ENCODE results near the gene NGF.

DNA sequence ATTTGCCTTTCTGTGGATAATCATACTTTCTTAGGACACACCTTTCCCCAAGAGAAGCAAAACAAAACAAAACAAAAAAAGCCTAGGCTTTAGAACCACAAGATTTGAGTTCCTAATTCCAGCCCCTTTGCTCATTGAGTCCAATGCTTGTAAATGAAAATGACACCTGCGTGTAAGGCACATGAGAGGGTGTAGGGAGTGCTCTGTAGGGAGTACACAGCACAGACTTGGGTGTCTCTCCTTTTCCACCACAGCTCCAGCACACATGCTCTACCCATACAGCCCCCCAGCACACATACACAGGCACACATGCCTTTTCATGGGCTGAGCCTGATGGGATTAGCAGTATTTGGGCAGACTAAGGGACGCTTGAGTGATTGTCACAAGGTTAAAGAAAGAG is 9.2 kb upstream of the NGF start:
- TF ChIP-seq ZFP3 (CRISPR knock-in tag; IDR thresholded peaks at IDR 0.05) = no peak
- TF ChIP-seq, protein P1, sequence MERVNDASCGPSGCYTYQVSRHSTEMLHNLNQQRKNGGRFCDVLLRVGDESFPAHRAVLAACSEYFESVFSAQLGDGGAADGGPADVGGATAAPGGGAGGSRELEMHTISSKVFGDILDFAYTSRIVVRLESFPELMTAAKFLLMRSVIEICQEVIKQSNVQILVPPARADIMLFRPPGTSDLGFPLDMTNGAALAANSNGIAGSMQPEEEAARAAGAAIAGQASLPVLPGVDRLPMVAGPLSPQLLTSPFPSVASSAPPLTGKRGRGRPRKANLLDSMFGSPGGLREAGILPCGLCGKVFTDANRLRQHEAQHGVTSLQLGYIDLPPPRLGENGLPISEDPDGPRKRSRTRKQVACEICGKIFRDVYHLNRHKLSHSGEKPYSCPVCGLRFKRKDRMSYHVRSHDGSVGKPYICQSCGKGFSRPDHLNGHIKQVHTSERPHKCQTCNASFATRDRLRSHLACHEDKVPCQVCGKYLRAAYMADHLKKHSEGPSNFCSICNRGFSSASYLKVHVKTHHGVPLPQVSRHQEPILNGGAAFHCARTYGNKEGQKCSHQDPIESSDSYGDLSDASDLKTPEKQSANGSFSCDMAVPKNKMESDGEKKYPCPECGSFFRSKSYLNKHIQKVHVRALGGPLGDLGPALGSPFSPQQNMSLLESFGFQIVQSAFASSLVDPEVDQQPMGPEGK (CRISPR knock-in tag; IDR thresholded peaks at IDR 0.05; ENCODE audit: borderline replicate concordance) = no peak
- no peak for TF ChIP-seq TOX (CRISPR knock-in tag; IDR thresholded peaks at IDR 0.05; ENCODE audit: borderline replicate concordance)
- TF ChIP-seq OSR1 (CRISPR knock-in tag; IDR thresholded peaks at IDR 0.05) = no peak
- no peak for TF ChIP-seq PPARA (CRISPR knock-in tag; IDR thresholded peaks at IDR 0.05; ENCODE audit: borderline replicate concordance)

Measured in SK-N-SH treated with all-trans-retinoic acid at 6 μM for 48 hours (cell line).